ENCODE measurements around the gene ZNF580. TPM values are rescaled to one million over a fixed set of nuclear protein-coding genes. Genes with fewer than 3 reads are reported as not detected.
A peak's percentile ranks its signal among the peaks of the same experiment; 100 is the strongest.

Gene ZNF580
- total and polyA plus RNA-seq, 9 of the 15 experiments (the other 6 are each of a cell fraction or from before 2014, with no cell fraction given), result 2.3 to 47.4 (median 6.0) TPM

DNA sequence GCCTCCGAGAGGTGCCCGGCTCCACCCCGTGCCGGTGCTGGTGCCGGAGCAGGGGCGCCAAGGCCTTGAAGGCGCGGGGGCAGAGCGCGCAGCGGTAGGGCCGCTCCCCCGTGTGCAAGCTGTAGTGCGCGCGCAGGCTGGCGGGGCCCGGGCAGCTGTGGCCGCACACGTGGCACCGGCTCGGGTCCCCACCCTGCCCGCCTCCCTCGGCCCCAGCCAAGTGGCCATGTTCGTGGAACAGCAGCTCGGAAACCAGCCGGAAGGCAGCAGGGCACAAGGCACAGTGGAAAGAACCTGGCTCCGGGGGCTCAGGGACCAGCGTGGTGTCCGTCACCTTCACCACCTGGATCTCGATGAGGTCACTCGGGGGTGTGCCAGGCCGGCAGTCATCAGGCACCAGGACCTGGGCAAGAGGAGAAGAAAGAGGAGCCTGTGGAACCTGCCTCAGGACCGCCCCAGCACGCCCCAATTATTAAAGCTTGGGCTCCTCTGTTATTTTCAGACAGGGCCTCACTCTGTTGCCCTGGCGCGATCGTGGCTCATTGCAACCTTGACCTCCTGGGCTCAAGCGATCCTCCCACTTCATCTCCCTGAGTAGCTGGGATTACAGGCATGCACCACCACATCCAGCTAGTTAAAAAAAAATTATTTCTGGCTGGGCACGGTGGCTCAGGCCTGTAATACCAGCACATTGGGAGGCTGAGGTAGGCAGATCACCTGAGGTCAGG is 18.4 kb upstream of the ZNF580 start:
- Histone ChIP-seq H3K27me3 (ENCODE audit: control insufficient read depth in 2 of 2, insufficient read depth in 2 of 2, low read length in 2 of 2) (no peaks in the 10 kb centered on the region), H3K4me2 (ENCODE audit: insufficient read depth, low read length) (no peak overlapping the region), H3K9ac (ENCODE audit: insufficient read depth in 1 of 2, low read depth in 2 of 2, low read length in 2 of 2) (no peak overlapping the region), H3K27ac (ENCODE audit: extremely low read depth, low read depth, low read length) (no peak overlapping the region), H3K36me3 (ENCODE audit: control insufficient read depth, insufficient read depth, low read length) (peaks cover 12% of the 10 kb centered on the region; the same call in 2 of the 3 replicates), H2AFZ (ENCODE audit: low read depth, low read length) (no peak overlapping the region), H3K4me3 (no peak overlapping the region), H3K79me2 (ENCODE audit: control insufficient read depth, insufficient read depth, low read length) (peaks cover 7% of the 10 kb centered on the region; the same call in 2 of the 3 replicates), H3K4me1 (replicated peaks in 1 of 2; ENCODE audit: control insufficient read depth in 2 of 2, insufficient read depth in 2 of 2, low read length in 2 of 2) (peaks cover 9 to 11% of the 10 kb centered on the region in 2 experiments; a peak in 4 of 5 replicates), H4K20me1 (replicated peaks; ENCODE audit: control insufficient read depth, insufficient read depth, low read length) (no peaks in the 10 kb centered on the region; the same call in 1 of the 2 replicates), H3K9me3 (replicated peaks; ENCODE audit: control insufficient read depth, insufficient read depth, low read depth, low read length) (no peaks in the 10 kb centered on the region), H3K9me1 (ENCODE audit: control insufficient read depth, insufficient read depth, low read length) (peaks cover 3% of the 10 kb centered on the region)
- intact Hi-C loops (cut with micrococcal nuclease) (no loop called here), in situ Hi-C loops (cut with MboI) (loop anchor here (10.0 kb wide), 1 partner anchor 338 kb away; the partner anchor contains the start of genes BRSK1 and HSPBP1)
- FAIRE-seq, result no peak
- POLR2A ChIA-PET, result interaction anchor here (0.6 to 2.1 kb wide), 4 partner anchors 15 to 558 kb away, joined by 3 to 10 read pairs (median 4); partner anchors contain the start of gene ZNF865
- CTCF ChIA-PET (ENCODE audit: low intra/inter-chr PET ratio), result no interaction called here
- TF ChIP-seq, protein P1, sequence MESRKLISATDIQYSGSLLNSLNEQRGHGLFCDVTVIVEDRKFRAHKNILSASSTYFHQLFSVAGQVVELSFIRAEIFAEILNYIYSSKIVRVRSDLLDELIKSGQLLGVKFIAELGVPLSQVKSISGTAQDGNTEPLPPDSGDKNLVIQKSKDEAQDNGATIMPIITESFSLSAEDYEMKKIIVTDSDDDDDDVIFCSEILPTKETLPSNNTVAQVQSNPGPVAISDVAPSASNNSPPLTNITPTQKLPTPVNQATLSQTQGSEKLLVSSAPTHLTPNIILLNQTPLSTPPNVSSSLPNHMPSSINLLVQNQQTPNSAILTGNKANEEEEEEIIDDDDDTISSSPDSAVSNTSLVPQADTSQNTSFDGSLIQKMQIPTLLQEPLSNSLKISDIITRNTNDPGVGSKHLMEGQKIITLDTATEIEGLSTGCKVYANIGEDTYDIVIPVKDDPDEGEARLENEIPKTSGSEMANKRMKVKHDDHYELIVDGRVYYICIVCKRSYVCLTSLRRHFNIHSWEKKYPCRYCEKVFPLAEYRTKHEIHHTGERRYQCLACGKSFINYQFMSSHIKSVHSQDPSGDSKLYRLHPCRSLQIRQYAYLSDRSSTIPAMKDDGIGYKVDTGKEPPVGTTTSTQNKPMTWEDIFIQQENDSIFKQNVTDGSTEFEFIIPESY (CRISPR knock-in tag; IDR thresholded peaks at IDR 0.05), result peak; percentile 63; the same call in 1 of the 2 replicates
- TF ChIP-seq, protein P2, sequence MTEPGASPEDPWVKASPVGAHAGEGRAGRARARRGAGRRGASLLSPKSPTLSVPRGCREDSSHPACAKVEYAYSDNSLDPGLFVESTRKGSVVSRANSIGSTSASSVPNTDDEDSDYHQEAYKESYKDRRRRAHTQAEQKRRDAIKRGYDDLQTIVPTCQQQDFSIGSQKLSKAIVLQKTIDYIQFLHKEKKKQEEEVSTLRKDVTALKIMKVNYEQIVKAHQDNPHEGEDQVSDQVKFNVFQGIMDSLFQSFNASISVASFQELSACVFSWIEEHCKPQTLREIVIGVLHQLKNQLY (CRISPR knock-in tag; conservative IDR thresholded peaks at IDR 0.05), result no peak
- TF ChIP-seq RBM22 (IDR thresholded peaks at IDR 0.05; ENCODE audit: low read depth, low read length, poor library complexity, severe bottlenecking) (peak; percentile 42), CHCHD3 (CRISPR knock-in tag; IDR thresholded peaks at IDR 0.05) (no peak), POLR2G (IDR thresholded peaks at IDR 0.05; ENCODE audit: low read depth, low read length) (peak; percentile 4), SMAD1 (IDR thresholded peaks at IDR 0.05; ENCODE audit: low read depth, low read length, partially characterized antibody) (no peak)
- peak in 2 of 4 experiments; percentile 5 to 9 for DNase-seq (ENCODE audit: extremely low read depth in 1 of 4, low spot score in 3 of 4)
- no TSS peak for BruUV-seq (replicated peaks)
- ATAC-seq, result no peak
- WGBS (ENCODE audit: insufficient coverage, low coverage, missing lambda C conversion rate), result 93% methylated on average over 28 of the region's 40 CpGs
